GM08714 (cell line): ENCODE measurements around the gene KCNAB1.

Experiments
- H3K4me3 ChIP-seq: fragments of 200-500 bp; sonication (Bioruptor generic); 2 replicates; pipeline ENCODE4 v1.5.1; 2014; ENCODE audit warnings: mild to moderate bottlenecking, low read length, inconsistent platforms
- ZNF274 ChIP-seq: IDR thresholded peaks from 2 replicates; pipeline ENCODE4 v1.6.1; 2012; ENCODE audit warnings: mild to moderate bottlenecking, low read depth, low read length

Gene KCNAB1

GRCh38 chr3:156579427-156579851 is 459.1 kb downstream of the KCNAB1 start:
- no peak for TF ChIP-seq ZNF274
- no peak overlapping the region for H3K4me3 ChIP-seq

GRCh38 chr3:156581033-156581432 is 460.7 kb downstream of the KCNAB1 start:
- no peak for TF ChIP-seq ZNF274
- H3K4me3 ChIP-seq: no peak overlapping the region

DNA sequence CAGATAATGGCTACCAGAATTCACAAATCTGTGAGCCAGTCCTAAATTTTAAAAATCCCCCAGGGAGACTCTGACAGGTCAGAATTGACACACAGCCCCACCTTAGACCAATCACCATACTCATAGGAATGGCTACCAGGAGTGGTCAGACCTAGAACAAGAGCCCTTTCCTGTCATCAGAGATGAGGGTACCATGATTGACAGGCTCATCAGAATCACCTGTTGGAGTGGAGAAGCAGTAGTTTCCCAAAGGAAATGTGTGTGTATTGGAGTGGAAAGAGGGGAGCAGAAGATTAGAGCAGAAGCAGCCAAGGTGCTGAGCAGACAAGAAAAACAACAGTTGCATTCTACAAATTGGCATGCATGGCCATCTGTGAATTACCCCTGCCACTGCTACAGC is 461.6 kb downstream of the KCNAB1 start:
- H3K4me3 ChIP-seq: no peak overlapping the region
- TF ChIP-seq ZNF274: no peak

DNA sequence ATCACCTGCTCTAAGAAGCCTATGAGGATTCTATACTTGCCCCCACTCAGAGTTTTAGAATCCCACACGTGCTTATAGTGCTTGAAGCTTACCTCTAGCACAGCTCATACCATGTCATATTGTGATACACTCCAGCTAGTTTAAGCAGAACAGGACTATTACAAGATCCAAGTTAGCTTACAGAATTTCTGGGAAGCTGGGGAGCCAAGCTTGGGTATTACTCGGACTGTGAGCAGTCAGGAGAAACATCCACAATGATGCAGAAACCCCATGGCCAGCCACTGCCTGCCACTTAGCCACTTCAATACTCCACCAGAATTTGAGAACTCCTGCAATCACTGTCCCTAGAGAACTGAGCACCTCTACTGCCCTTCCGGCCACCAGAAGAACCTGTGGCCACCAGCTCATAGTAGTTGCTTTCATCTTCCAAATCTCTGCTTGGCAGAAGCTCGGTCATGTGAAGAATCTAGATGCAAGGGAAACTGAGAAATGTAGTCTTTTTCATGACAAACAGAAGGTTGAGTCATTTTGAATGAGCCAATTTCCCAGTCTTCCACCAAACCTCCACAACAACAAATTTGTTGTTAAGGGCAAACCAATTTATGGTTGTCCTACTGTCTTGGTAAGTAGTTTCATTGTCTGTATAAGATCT is 462.3 kb downstream of the KCNAB1 start:
- TF ChIP-seq ZNF274: no peak
- H3K4me3 ChIP-seq: no peak overlapping the region

GRCh38 chr3:156583469-156583868 is 463.1 kb downstream of the KCNAB1 start:
- H3K4me3 ChIP-seq: no peak overlapping the region

GRCh38 chr3:156586905-156587759 is 466.8 kb downstream of the KCNAB1 start:
- no peak for TF ChIP-seq ZNF274

More at GRCh38 chr3:156583469-156583868, 463.1 kb downstream of the KCNAB1 start:
- no peak for TF ChIP-seq ZNF274

GRCh38 chr3:156587760-156588069 is 467.3 kb downstream of the KCNAB1 start:
- no peak overlapping the region for H3K4me3 ChIP-seq
- TF ChIP-seq ZNF274: no peak

More at GRCh38 chr3:156586905-156587759, 466.8 kb downstream of the KCNAB1 start:
- H3K4me3 ChIP-seq: no peak overlapping the region
